HCT116 (cell line): Measurements from ENCODE around the gene PRKCQ. TPM values are rescaled to one million over a fixed set of nuclear protein-coding genes. Genes with fewer than 3 reads are reported as not detected.

Experiments used
- ATAC-seq: fragments of 200-7000 bp; cut with Tn5 transposase; 2 replicates; pipeline ENCODE4 v1.9.1; 2020; ENCODE audit warnings: mild to moderate bottlenecking, moderate library complexity
- BruUV-seq: library from RNA; stranded (reverse); fragments of 400-500 nt; replicated peaks from 2 replicates; lab custom pipeline; 2021; lab: Mats Ljungman, UMichigan
- CTCF ChIA-PET: fragments of 300-600 bp; sonication (Branson Sonifier 250); formaldehyde crosslinking; loops from one replicate; lab custom pipeline; 2021; ENCODE audit warnings: antibody characterized with exemption; lab: Charles Lee
- POLR2A ChIA-PET: fragments of 300-600, 350-600 bp; sonication (Branson Sonifier 250); formaldehyde crosslinking; loops from one replicate; lab custom pipeline; 2021; ENCODE audit warnings: antibody characterized with exemption; lab: Charles Lee
- RAD21 ChIA-PET, 2 experiments: fragments of 300-600 bp; sonication (Branson Sonifier 250); formaldehyde crosslinking; loops; one replicate each; lab custom pipeline; 2023; ENCODE audit warnings: low total read pairs in 2 of 2; ENCODE audit not compliant: uncharacterized antibody in 2 of 2, unreplicated experiment in 2 of 2, low non-redundant PET in 1 of 2; lab: Charles Lee
- DNase-seq: peaks from one replicate; pipeline ENCODE4 v3.0.0-alpha.2; 2010; ENCODE audit warnings: low read depth, low spot score
- H2AFZ ChIP-seq: fragments of 200-600 bp; shearing (Covaris generic), sonication (generic); 2 replicates; pipeline ENCODE4 v1.6.1; 2017; ENCODE audit warnings: low read depth, mixed run types, mixed read lengths, antibody characterized with exemption, low read length; ENCODE audit not compliant: poor library complexity, severe bottlenecking
- H3K27ac ChIP-seq: 2 replicates; pipeline ENCODE4 v1.5.1; 2012; ENCODE audit warnings: low read depth, low read length
- H3K27me3 ChIP-seq: fragments of 200-600 bp; sonication (generic); 2 replicates; pipeline ENCODE4 v1.6.1; 2016; ENCODE audit warnings: mixed run types, low read length, mixed read lengths; ENCODE audit not compliant: insufficient read depth
- H3K36me3 ChIP-seq, 2 experiments: fragments of 200-500 bp in 1 of 2; fragments of 200-600 bp in 1 of 2; sonication (Bioruptor generic) in 1 of 2; sonication (generic) in 1 of 2; 2 replicates each; pipeline versions ENCODE4 v1.5.1 to v1.6.1; 2014 to 2016; ENCODE audit warnings: low read length in 2 of 2, inconsistent platforms in 1 of 2, mixed read lengths in 1 of 2, mixed run types in 1 of 2; ENCODE audit not compliant: insufficient read depth in 2 of 2, control insufficient read depth in 1 of 2
- H3K4me1 ChIP-seq, 2 experiments: fragments of 200-600 bp in 1 of 2; sonication (generic) in 1 of 2; 2 replicates each; pipeline versions ENCODE4 v1.5.1 to v1.6.1; 2012 to 2017; ENCODE audit warnings: low read length in 2 of 2, inconsistent platforms in 1 of 2, mild to moderate bottlenecking in 1 of 2, mixed read lengths in 1 of 2, mixed run types in 1 of 2, moderate library complexity in 1 of 2; ENCODE audit not compliant: insufficient read depth in 2 of 2, control insufficient read depth in 1 of 2
- H3K4me2 ChIP-seq: fragments of 200-600 bp; sonication (generic); 2 replicates; pipeline ENCODE4 v1.6.1; 2017; ENCODE audit warnings: mixed run types, low read length, mixed read lengths
- H3K4me3 ChIP-seq, 2 experiments: fragments of 200-600 bp in 1 of 2; sonication (generic) in 1 of 2; replicated peaks in 1 of 2; 2 replicates each; pipeline ENCODE4 v1.5.1; 2011 to 2016; ENCODE audit warnings: low read length in 2 of 2, control low read depth in 1 of 2, low read depth in 1 of 2, mild to moderate bottlenecking in 1 of 2, mixed read lengths in 1 of 2, mixed run types in 1 of 2
- H3K79me2 ChIP-seq: fragments of 200-600 bp; sonication (generic); 2 replicates; pipeline ENCODE4 v1.6.1; 2017; ENCODE audit warnings: mild to moderate bottlenecking, mixed run types, low read length, moderate library complexity, mixed read lengths; ENCODE audit not compliant: insufficient read depth
- H3K9ac ChIP-seq: fragments of 200-600 bp; sonication (generic); 2 replicates; pipeline ENCODE4 v1.6.1; 2016; ENCODE audit warnings: low read length, mixed read lengths
- H3K9me2 ChIP-seq: fragments of 200-600 bp; sonication (generic), shearing (Covaris generic); 2 replicates; pipeline ENCODE4 v1.6.1; 2017; ENCODE audit warnings: mixed run types, mild to moderate bottlenecking, moderate library complexity; ENCODE audit not compliant: insufficient read depth
- H3K9me3 ChIP-seq, 2 experiments: fragments of 200-500 bp in 1 of 2; fragments of 200-600 bp in 1 of 2; sonication (Bioruptor generic) in 1 of 2; sonication (generic) in 1 of 2; 2 replicates each; pipeline ENCODE4 v1.6.1; 2014 to 2017; ENCODE audit warnings: low read length in 2 of 2, mixed read lengths in 2 of 2, inconsistent platforms in 1 of 2, low read depth in 1 of 2, mild to moderate bottlenecking in 1 of 2, mixed run types in 1 of 2, moderate library complexity in 1 of 2; ENCODE audit not compliant: control insufficient read depth in 1 of 2, insufficient read depth in 1 of 2
- H4K20me1 ChIP-seq: fragments of 200-600 bp; sonication (generic), shearing (Covaris generic); 2 replicates; pipeline ENCODE4 v1.6.1; 2017; ENCODE audit warnings: mixed run types, mild to moderate bottlenecking, moderate library complexity; ENCODE audit not compliant: insufficient read depth
- ATF3 ChIP-seq: IDR thresholded peaks from 2 replicates; pipeline ENCODE4 v1.6.1; 2012
- CBX3 ChIP-seq: IDR thresholded peaks from 2 replicates; pipeline ENCODE4 v1.6.1; 2012; ENCODE audit warnings: low read depth
- CEBPB ChIP-seq: IDR thresholded peaks from 2 replicates; pipeline ENCODE4 v1.6.1; 2012; ENCODE audit warnings: low read depth
- EGR1 ChIP-seq: IDR thresholded peaks from 2 replicates; pipeline ENCODE4 v1.6.1; 2012; ENCODE audit warnings: low read depth
- ELF1 ChIP-seq: IDR thresholded peaks from 2 replicates; pipeline ENCODE4 v1.6.1; 2012; ENCODE audit warnings: low read depth, borderline replicate concordance
- EZH2 ChIP-seq: fragments of 200-600 bp; sonication (generic); IDR thresholded peaks from 2 replicates; pipeline ENCODE4 v1.6.1; 2017; ENCODE audit warnings: antibody characterized with exemption, mixed run types
- EZH2phosphoT487 ChIP-seq: fragments of 200-600 bp; IDR thresholded peaks from 2 replicates; pipeline ENCODE4 v1.6.1; 2018; ENCODE audit warnings: antibody characterized with exemption, borderline replicate concordance
- MAX ChIP-seq: IDR thresholded peaks from 2 replicates; pipeline ENCODE4 v1.6.1; 2012
- POLR2A ChIP-seq: IDR thresholded peaks from 2 replicates; pipeline ENCODE4 v1.7.0; 2011; ENCODE audit warnings: borderline replicate concordance; ENCODE audit not compliant: insufficient read depth, insufficient read length; ENCODE audit errors: extremely low read depth
- POLR2AphosphoS5 ChIP-seq: IDR thresholded peaks from 2 replicates; pipeline ENCODE4 v1.6.1; 2011; ENCODE audit warnings: mild to moderate bottlenecking, low read depth, low read length, moderate library complexity
- RAD21 ChIP-seq: IDR thresholded peaks from 2 replicates; pipeline ENCODE4 v1.6.1; 2012; ENCODE audit warnings: low read depth, mild to moderate bottlenecking
- REST ChIP-seq: IDR thresholded peaks from 2 replicates; pipeline ENCODE4 v1.6.1; 2012; ENCODE audit warnings: low read depth
- SIN3A ChIP-seq: IDR thresholded peaks from 2 replicates; pipeline ENCODE4 v1.6.1; 2012; ENCODE audit warnings: low read depth
- SRF ChIP-seq: IDR thresholded peaks from 2 replicates; pipeline ENCODE4 v1.6.1; 2012; ENCODE audit warnings: low read depth
- TCF7L2 ChIP-seq: IDR thresholded peaks from 2 replicates; pipeline ENCODE4 v1.7.0; 2011; ENCODE audit warnings: borderline replicate concordance, inconsistent platforms; ENCODE audit not compliant: insufficient read depth, insufficient read length; ENCODE audit errors: extremely low read depth
- YY1 ChIP-seq: IDR thresholded peaks from 2 replicates; pipeline ENCODE4 v1.6.1; 2011; ENCODE audit warnings: low read length, low read depth, moderate library complexity, mild to moderate bottlenecking; ENCODE audit not compliant: insufficient replicate concordance; ENCODE audit errors: extremely low read depth
- ZBTB33 ChIP-seq: IDR thresholded peaks from 2 replicates; pipeline ENCODE4 v1.6.1; 2011; ENCODE audit warnings: mild to moderate bottlenecking, low read length, moderate library complexity; ENCODE audit not compliant: insufficient replicate concordance; ENCODE audit errors: extremely low read depth
- ZFX ChIP-seq: fragments of 450-650 bp; IDR thresholded peaks from 2 replicates; pipeline ENCODE4 v1.6.1; 2017
- intact Hi-C: fragments of 100-400 bp; cut with micrococcal nuclease; formaldehyde crosslinking; loops from 2 replicates; pipeline ENCODE4 v1.10.0; 2022
- total RNA-seq: library from RNA; stranded (reverse); gene quantifications from one replicate; pipeline ENCODE4 v1.2.1, GENCODE V29; 2021; ENCODE audit not compliant: unreplicated experiment

The PRKCQ gene
- total RNA-seq, 1 experiment from 2014 or later = 0.54 TPM

DNA sequence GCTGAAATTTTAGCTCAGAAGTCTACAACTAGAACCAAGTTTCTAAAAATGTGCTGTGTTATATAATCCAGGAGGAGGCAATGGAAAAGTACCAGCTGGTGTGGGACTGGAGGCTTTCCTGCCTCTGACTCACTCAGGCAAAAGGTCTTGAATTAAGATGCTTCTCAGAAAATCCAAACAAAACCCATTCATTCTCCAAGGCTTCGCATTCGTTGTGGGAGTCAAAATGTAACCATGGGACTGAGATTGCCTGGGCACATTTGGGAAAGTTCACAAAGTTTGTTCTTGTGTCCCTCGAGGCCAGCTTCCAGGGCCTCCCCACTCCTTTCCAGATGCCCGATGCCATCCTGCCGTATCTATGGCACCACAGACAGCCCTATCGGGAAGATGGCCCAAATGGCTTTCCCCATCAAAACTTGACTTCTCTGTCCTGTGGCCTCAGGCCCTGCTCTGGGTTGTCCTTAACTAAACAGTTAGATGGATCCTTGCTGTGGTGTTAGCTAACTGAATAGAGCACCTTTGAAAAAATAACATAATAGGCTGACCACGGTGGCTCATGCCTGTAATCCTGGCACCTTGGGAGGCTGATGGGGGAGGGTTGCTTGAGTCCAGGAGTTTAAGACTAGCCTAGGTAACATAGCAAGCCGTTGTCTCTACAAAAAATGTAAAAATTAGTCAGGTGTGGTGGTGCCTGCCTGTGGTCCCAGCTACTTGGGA lies 196.8 kb downstream of the PRKCQ start:
- POLR2A ChIA-PET = no interaction called here
- no peak overlapping the region for H2AFZ ChIP-seq
- H3K9me3 ChIP-seq = peaks cover 5 to 8% of the 10 kb centered on the region in 2 experiments; a peak in 2 of 4 replicates
- H3K27me3 ChIP-seq = no peaks in the 10 kb centered on the region
- H3K9me2 ChIP-seq = no peaks in the 10 kb centered on the region
- no peak overlapping the region for H3K4me3 ChIP-seq
- DNase-seq = no peak
- H3K4me1 ChIP-seq = no peaks in the 10 kb centered on the region
- no peak overlapping the region for H3K4me2 ChIP-seq
- no peaks in the 10 kb centered on the region for H3K36me3 ChIP-seq
- BruUV-seq = no TSS peak
- H3K9ac ChIP-seq = no peak overlapping the region
- intact Hi-C loops = no loop called here
- no peak overlapping the region for H3K27ac ChIP-seq
- CTCF ChIA-PET = no interaction called here
- H4K20me1 ChIP-seq = no peaks in the 10 kb centered on the region
- TF ChIP-seq SRF (no peak), YY1 (no peak), ATF3 (no peak), CEBPB (no peak), MAX (no peak), ZFX (no peak), EZH2 (no peak), SIN3A (no peak), RAD21 (no peak), TCF7L2 (no peak), REST (no peak), EGR1 (no peak), EZH2phosphoT487 (no peak), ZBTB33 (no peak), CBX3 (no peak), ELF1 (no peak), POLR2AphosphoS5 (no peak), POLR2A (no peak)
- TF ChIP-seq, all 23 proteins: peak for 0
- H3K79me2 ChIP-seq = no peaks in the 10 kb centered on the region
- RAD21 ChIA-PET = interaction anchor here in 1 of 2 experiments (0.7 kb wide), 1 partner anchor 185 kb away, joined by 8 read pairs; no protein-coding TSS in a partner anchor
- ATAC-seq = no peak
